ENCODE measurements around the gene PICK1. TPM values are rescaled to one million over a fixed set of nuclear protein-coding genes. Genes with fewer than 3 reads are reported as not detected.

Gene PICK1
- total RNA-seq, 1 donor from 2014 or later, result 22.9 TPM

- Mint-ChIP-seq H3K27ac (ENCODE audit: unreplicated experiment) (no peak overlapping the region), H3K36me3 (ENCODE audit: low read depth, unreplicated experiment) (peaks cover 2% of the 10 kb centered on the region), H3K4me1 (ENCODE audit: low read depth, unreplicated experiment) (peaks cover 4% of the 10 kb centered on the region), H3K4me3 (ENCODE audit: unreplicated experiment) (no peak overlapping the region), H3K27me3 (ENCODE audit: low read depth, unreplicated experiment) (peaks cover 21% of the 10 kb centered on the region), H3K9me3 (ENCODE audit: unreplicated experiment) (peaks cover 4% of the 10 kb centered on the region)
- H3K4me2 ChIP-seq (ENCODE audit: low read length), result no peak overlapping the region
- TF ChIP-seq EZH2 (IDR thresholded peaks at IDR 0.05; ENCODE audit: insufficient read depth, low read length) (no peak), CTCF (IDR thresholded peaks at IDR 0.05; ENCODE audit: insufficient read depth, low read depth, low read length) (no peak)
- peaks cover 10% of the 10 kb centered on the region for H3K4me1 ChIP-seq (ENCODE audit: insufficient read depth, low read length)
- H3K9ac ChIP-seq (ENCODE audit: low read length), result no peak overlapping the region
- FAIRE-seq, result no peak
- no peak overlapping the region for H3K4me3 ChIP-seq (ENCODE audit: insufficient read depth, low read depth, low read length)
- H3K36me3 ChIP-seq (ENCODE audit: insufficient read depth, low read length), result no peaks in the 10 kb centered on the region
- no peaks in the 10 kb centered on the region for H4K20me1 ChIP-seq (ENCODE audit: insufficient read depth, low read length)
- no peak for DNase-seq (ENCODE audit: low read depth)
- no peak overlapping the region for H2AFZ ChIP-seq (ENCODE audit: low read depth, low read length)
- no peaks in the 10 kb centered on the region for H3K79me2 ChIP-seq (ENCODE audit: insufficient read depth, low read length)
- no peaks in the 10 kb centered on the region for H3K9me3 ChIP-seq (ENCODE audit: insufficient read depth, low read depth, low read length)
- peaks cover 3% of the 10 kb centered on the region for H3K27me3 ChIP-seq (ENCODE audit: insufficient read depth, low read length)
- no peak overlapping the region for H3K27ac ChIP-seq (ENCODE audit: low read depth, low read length)
Observed at GRCh38 chr22:38021206-38021605, 36.0 kb upstream of the PICK1 start.

GRCh38 chr22:38023045-38023444 lies 34.2 kb upstream of the PICK1 start:
- H3K27me3 Mint-ChIP-seq (ENCODE audit: low read depth, unreplicated experiment), result peaks cover 23% of the 10 kb centered on the region
- peaks cover 2% of the 10 kb centered on the region for H3K36me3 Mint-ChIP-seq (ENCODE audit: low read depth, unreplicated experiment)
- peaks cover 4% of the 10 kb centered on the region for H3K9me3 Mint-ChIP-seq (ENCODE audit: unreplicated experiment)
- H3K36me3 ChIP-seq (ENCODE audit: insufficient read depth, low read length), result no peaks in the 10 kb centered on the region
- no peak overlapping the region for H3K4me3 ChIP-seq (ENCODE audit: insufficient read depth, low read depth, low read length)
- no peaks in the 10 kb centered on the region for H3K9me3 ChIP-seq (ENCODE audit: insufficient read depth, low read depth, low read length)
- no peak for TF ChIP-seq CTCF (IDR thresholded peaks at IDR 0.05; ENCODE audit: insufficient read depth, low read depth, low read length)
- TF ChIP-seq EZH2 (IDR thresholded peaks at IDR 0.05; ENCODE audit: insufficient read depth, low read length), result no peak
- DNase-seq (ENCODE audit: low read depth) (no peak), FAIRE-seq (no peak)
- no peak overlapping the region for H3K9ac ChIP-seq (ENCODE audit: low read length)
- H3K4me1 Mint-ChIP-seq (ENCODE audit: low read depth, unreplicated experiment), result peaks cover 7% of the 10 kb centered on the region
- H3K4me2 ChIP-seq (ENCODE audit: low read length), result no peak overlapping the region
- no peak overlapping the region for H3K27ac ChIP-seq (ENCODE audit: low read depth, low read length)
- H4K20me1 ChIP-seq (ENCODE audit: insufficient read depth, low read length), result no peaks in the 10 kb centered on the region
- H3K79me2 ChIP-seq (ENCODE audit: insufficient read depth, low read length), result no peaks in the 10 kb centered on the region
- H3K27ac Mint-ChIP-seq (ENCODE audit: unreplicated experiment), result no peak overlapping the region
- no peaks in the 10 kb centered on the region for H3K4me1 ChIP-seq (ENCODE audit: insufficient read depth, low read length)
- H3K27me3 ChIP-seq (ENCODE audit: insufficient read depth, low read length), result peaks cover 3% of the 10 kb centered on the region
- no peak overlapping the region for H2AFZ ChIP-seq (ENCODE audit: low read depth, low read length)
- H3K4me3 Mint-ChIP-seq (ENCODE audit: unreplicated experiment), result no peak overlapping the region

- H3K9ac ChIP-seq (ENCODE audit: low read length), result no peak overlapping the region
- peaks cover 5% of the 10 kb centered on the region for H3K4me1 ChIP-seq (ENCODE audit: insufficient read depth, low read length)
- Mint-ChIP-seq H3K27ac (ENCODE audit: unreplicated experiment) (no peak overlapping the region), H3K36me3 (ENCODE audit: low read depth, unreplicated experiment) (no peaks in the 10 kb centered on the region), H3K4me1 (ENCODE audit: low read depth, unreplicated experiment) (peaks cover 10% of the 10 kb centered on the region), H3K4me3 (ENCODE audit: unreplicated experiment) (no peak overlapping the region), H3K27me3 (ENCODE audit: low read depth, unreplicated experiment) (peaks cover 29% of the 10 kb centered on the region), H3K9me3 (ENCODE audit: unreplicated experiment) (peaks cover 4% of the 10 kb centered on the region)
- H3K4me3 ChIP-seq (ENCODE audit: insufficient read depth, low read depth, low read length), result no peak overlapping the region
- H3K9me3 ChIP-seq (ENCODE audit: insufficient read depth, low read depth, low read length), result no peaks in the 10 kb centered on the region
- H3K79me2 ChIP-seq (ENCODE audit: insufficient read depth, low read length), result no peaks in the 10 kb centered on the region
- no peaks in the 10 kb centered on the region for H3K36me3 ChIP-seq (ENCODE audit: insufficient read depth, low read length)
- TF ChIP-seq EZH2 (IDR thresholded peaks at IDR 0.05; ENCODE audit: insufficient read depth, low read length) (no peak), CTCF (IDR thresholded peaks at IDR 0.05; ENCODE audit: insufficient read depth, low read depth, low read length) (no peak)
- H3K27me3 ChIP-seq (ENCODE audit: insufficient read depth, low read length), result peaks cover 3% of the 10 kb centered on the region
- DNase-seq (ENCODE audit: low read depth) (no peak), FAIRE-seq (no peak)
- H3K4me2 ChIP-seq (ENCODE audit: low read length), result no peak overlapping the region
- H4K20me1 ChIP-seq (ENCODE audit: insufficient read depth, low read length), result no peaks in the 10 kb centered on the region
- no peak overlapping the region for H3K27ac ChIP-seq (ENCODE audit: low read depth, low read length)
- H2AFZ ChIP-seq (ENCODE audit: low read depth, low read length), result no peak overlapping the region
Observed at GRCh38 chr22:38025514-38025913, 31.7 kb upstream of the PICK1 start.

All from astrocyte (in vitro differentiated cells and primary cell).